HCT116 (cell line): ENCODE results near the gene IL1RAPL1. TPM values are rescaled to one million over a fixed set of nuclear protein-coding genes. Genes with fewer than 3 reads are reported as not detected.

ENCODE experiments used
- ATAC-seq: fragments of 200-7000 bp; cut with Tn5 transposase; 2 replicates; pipeline ENCODE4 v1.9.1; 2020; ENCODE audit warnings: mild to moderate bottlenecking, moderate library complexity
- BruUV-seq: library from RNA; stranded (reverse); fragments of 400-500 nt; replicated peaks from 2 replicates; lab custom pipeline; 2021; lab: Mats Ljungman, UMichigan
- CTCF ChIA-PET: fragments of 300-600 bp; sonication (Branson Sonifier 250); formaldehyde crosslinking; loops from one replicate; lab custom pipeline; 2021; ENCODE audit warnings: antibody characterized with exemption; lab: Charles Lee
- POLR2A ChIA-PET: fragments of 300-600, 350-600 bp; sonication (Branson Sonifier 250); formaldehyde crosslinking; loops from one replicate; lab custom pipeline; 2021; ENCODE audit warnings: antibody characterized with exemption; lab: Charles Lee
- RAD21 ChIA-PET, 2 experiments: fragments of 300-600 bp; sonication (Branson Sonifier 250); formaldehyde crosslinking; loops; one replicate each; lab custom pipeline; 2023; ENCODE audit warnings: low total read pairs in 2 of 2; ENCODE audit not compliant: uncharacterized antibody in 2 of 2, unreplicated experiment in 2 of 2, low non-redundant PET in 1 of 2; lab: Charles Lee
- DNase-seq: peaks from one replicate; pipeline ENCODE4 v3.0.0-alpha.2; 2010; ENCODE audit warnings: low read depth, low spot score
- H2AFZ ChIP-seq: fragments of 200-600 bp; shearing (Covaris generic), sonication (generic); 2 replicates; pipeline ENCODE4 v1.6.1; 2017; ENCODE audit warnings: low read depth, mixed run types, mixed read lengths, antibody characterized with exemption, low read length; ENCODE audit not compliant: poor library complexity, severe bottlenecking
- H3K27ac ChIP-seq: 2 replicates; pipeline ENCODE4 v1.5.1; 2012; ENCODE audit warnings: low read depth, low read length
- H3K27me3 ChIP-seq: fragments of 200-600 bp; sonication (generic); 2 replicates; pipeline ENCODE4 v1.6.1; 2016; ENCODE audit warnings: mixed run types, low read length, mixed read lengths; ENCODE audit not compliant: insufficient read depth
- H3K36me3 ChIP-seq, 2 experiments: fragments of 200-500 bp in 1 of 2; fragments of 200-600 bp in 1 of 2; sonication (Bioruptor generic) in 1 of 2; sonication (generic) in 1 of 2; 2 replicates each; pipeline versions ENCODE4 v1.5.1 to v1.6.1; 2014 to 2016; ENCODE audit warnings: low read length in 2 of 2, inconsistent platforms in 1 of 2, mixed read lengths in 1 of 2, mixed run types in 1 of 2; ENCODE audit not compliant: insufficient read depth in 2 of 2, control insufficient read depth in 1 of 2
- H3K4me1 ChIP-seq, 2 experiments: fragments of 200-600 bp in 1 of 2; sonication (generic) in 1 of 2; 2 replicates each; pipeline versions ENCODE4 v1.5.1 to v1.6.1; 2012 to 2017; ENCODE audit warnings: low read length in 2 of 2, inconsistent platforms in 1 of 2, mild to moderate bottlenecking in 1 of 2, mixed read lengths in 1 of 2, mixed run types in 1 of 2, moderate library complexity in 1 of 2; ENCODE audit not compliant: insufficient read depth in 2 of 2, control insufficient read depth in 1 of 2
- H3K4me2 ChIP-seq: fragments of 200-600 bp; sonication (generic); 2 replicates; pipeline ENCODE4 v1.6.1; 2017; ENCODE audit warnings: mixed run types, low read length, mixed read lengths
- H3K4me3 ChIP-seq, 2 experiments: fragments of 200-600 bp in 1 of 2; sonication (generic) in 1 of 2; replicated peaks in 1 of 2; 2 replicates each; pipeline ENCODE4 v1.5.1; 2011 to 2016; ENCODE audit warnings: low read length in 2 of 2, control low read depth in 1 of 2, low read depth in 1 of 2, mild to moderate bottlenecking in 1 of 2, mixed read lengths in 1 of 2, mixed run types in 1 of 2
- H3K79me2 ChIP-seq: fragments of 200-600 bp; sonication (generic); 2 replicates; pipeline ENCODE4 v1.6.1; 2017; ENCODE audit warnings: mild to moderate bottlenecking, mixed run types, low read length, moderate library complexity, mixed read lengths; ENCODE audit not compliant: insufficient read depth
- H3K9ac ChIP-seq: fragments of 200-600 bp; sonication (generic); 2 replicates; pipeline ENCODE4 v1.6.1; 2016; ENCODE audit warnings: low read length, mixed read lengths
- H3K9me2 ChIP-seq: fragments of 200-600 bp; sonication (generic), shearing (Covaris generic); 2 replicates; pipeline ENCODE4 v1.6.1; 2017; ENCODE audit warnings: mixed run types, mild to moderate bottlenecking, moderate library complexity; ENCODE audit not compliant: insufficient read depth
- H3K9me3 ChIP-seq, 2 experiments: fragments of 200-500 bp in 1 of 2; fragments of 200-600 bp in 1 of 2; sonication (Bioruptor generic) in 1 of 2; sonication (generic) in 1 of 2; 2 replicates each; pipeline ENCODE4 v1.6.1; 2014 to 2017; ENCODE audit warnings: low read length in 2 of 2, mixed read lengths in 2 of 2, inconsistent platforms in 1 of 2, low read depth in 1 of 2, mild to moderate bottlenecking in 1 of 2, mixed run types in 1 of 2, moderate library complexity in 1 of 2; ENCODE audit not compliant: control insufficient read depth in 1 of 2, insufficient read depth in 1 of 2
- H4K20me1 ChIP-seq: fragments of 200-600 bp; sonication (generic), shearing (Covaris generic); 2 replicates; pipeline ENCODE4 v1.6.1; 2017; ENCODE audit warnings: mixed run types, mild to moderate bottlenecking, moderate library complexity; ENCODE audit not compliant: insufficient read depth
- CBX3 ChIP-seq: IDR thresholded peaks from 2 replicates; pipeline ENCODE4 v1.6.1; 2012; ENCODE audit warnings: low read depth
- CEBPB ChIP-seq: IDR thresholded peaks from 2 replicates; pipeline ENCODE4 v1.6.1; 2012; ENCODE audit warnings: low read depth
- EGR1 ChIP-seq: IDR thresholded peaks from 2 replicates; pipeline ENCODE4 v1.6.1; 2012; ENCODE audit warnings: low read depth
- ELF1 ChIP-seq: IDR thresholded peaks from 2 replicates; pipeline ENCODE4 v1.6.1; 2012; ENCODE audit warnings: low read depth, borderline replicate concordance
- EZH2 ChIP-seq: fragments of 200-600 bp; sonication (generic); IDR thresholded peaks from 2 replicates; pipeline ENCODE4 v1.6.1; 2017; ENCODE audit warnings: antibody characterized with exemption, mixed run types
- EZH2phosphoT487 ChIP-seq: fragments of 200-600 bp; IDR thresholded peaks from 2 replicates; pipeline ENCODE4 v1.6.1; 2018; ENCODE audit warnings: antibody characterized with exemption, borderline replicate concordance
- JUND ChIP-seq: IDR thresholded peaks from 2 replicates; pipeline ENCODE4 v1.6.1; 2012
- POLR2A ChIP-seq: IDR thresholded peaks from 2 replicates; pipeline ENCODE4 v1.7.0; 2011; ENCODE audit warnings: borderline replicate concordance; ENCODE audit not compliant: insufficient read depth, insufficient read length; ENCODE audit errors: extremely low read depth
- POLR2AphosphoS5 ChIP-seq: IDR thresholded peaks from 2 replicates; pipeline ENCODE4 v1.6.1; 2011; ENCODE audit warnings: mild to moderate bottlenecking, low read depth, low read length, moderate library complexity
- RAD21 ChIP-seq: IDR thresholded peaks from 2 replicates; pipeline ENCODE4 v1.6.1; 2012; ENCODE audit warnings: low read depth, mild to moderate bottlenecking
- SIN3A ChIP-seq: IDR thresholded peaks from 2 replicates; pipeline ENCODE4 v1.6.1; 2012; ENCODE audit warnings: low read depth
- SP1 ChIP-seq: IDR thresholded peaks from 2 replicates; pipeline ENCODE4 v1.6.1; 2012; ENCODE audit warnings: low read depth
- SRF ChIP-seq: IDR thresholded peaks from 2 replicates; pipeline ENCODE4 v1.6.1; 2012; ENCODE audit warnings: low read depth
- YY1 ChIP-seq: IDR thresholded peaks from 2 replicates; pipeline ENCODE4 v1.6.1; 2011; ENCODE audit warnings: low read length, low read depth, moderate library complexity, mild to moderate bottlenecking; ENCODE audit not compliant: insufficient replicate concordance; ENCODE audit errors: extremely low read depth
- ZFX ChIP-seq: fragments of 450-650 bp; IDR thresholded peaks from 2 replicates; pipeline ENCODE4 v1.6.1; 2017
- ZNF274 ChIP-seq: fragments of 200-500 bp; sonication (Bioruptor generic); IDR thresholded peaks from 2 replicates; pipeline ENCODE4 v1.6.1; 2014; ENCODE audit warnings: mild to moderate bottlenecking, low read depth, low read length, inconsistent platforms
- intact Hi-C: fragments of 100-400 bp; cut with micrococcal nuclease; formaldehyde crosslinking; loops from 2 replicates; pipeline ENCODE4 v1.10.0; 2022
- total RNA-seq: library from RNA; stranded (reverse); gene quantifications from one replicate; pipeline ENCODE4 v1.2.1, GENCODE V29; 2021; ENCODE audit not compliant: unreplicated experiment
- TF ChIP-seq, protein P1 (sequence below): IDR thresholded peaks from 2 replicates; pipeline ENCODE4 v1.6.1; 2012
- TF ChIP-seq, protein P2 (sequence below), 3 experiments: fragments of 200-600 bp in 1 of 3; sonication (generic) in 1 of 3; IDR thresholded peaks in 2 of 3; conservative IDR thresholded peaks in 1 of 3; 2 replicates each; pipeline ENCODE4 v1.5.1; 2012 to 2017; ENCODE audit warnings: low read depth in 2 of 3, low read length in 2 of 3, antibody characterized with exemption in 1 of 3, borderline replicate concordance in 1 of 3, control low read depth in 1 of 3, mild to moderate bottlenecking in 1 of 3, mixed read lengths in 1 of 3, mixed run types in 1 of 3, moderate library complexity in 1 of 3; ENCODE audit not compliant: insufficient read depth in 1 of 3
- TF ChIP-seq, protein P3 (sequence below): IDR thresholded peaks from 2 replicates; pipeline ENCODE4 v1.6.1; 2012; ENCODE audit warnings: low read depth
- TF ChIP-seq, protein P4 (sequence below): IDR thresholded peaks from 2 replicates; pipeline ENCODE4 v1.6.1; 2012

The IL1RAPL1 gene
- total RNA-seq, 1 experiment from 2014 or later: 2.8 TPM

DNA sequence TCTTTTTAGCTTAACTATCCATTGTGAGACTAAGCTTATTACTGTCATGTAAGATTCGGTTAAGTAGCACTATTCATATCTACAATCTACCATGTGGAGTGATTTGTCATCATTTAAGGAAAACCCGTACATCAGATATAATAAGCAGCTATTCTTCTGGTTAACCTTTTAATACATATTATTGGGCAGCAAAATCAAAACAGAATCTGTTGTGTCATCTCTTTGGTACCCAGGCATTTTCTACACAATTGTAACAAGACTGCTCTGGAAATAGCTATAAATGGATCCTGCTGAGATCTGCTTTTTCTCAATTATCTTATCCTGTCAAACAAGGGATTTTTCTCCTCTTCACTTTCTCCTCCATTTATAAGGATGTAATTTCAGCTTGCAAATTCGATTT, 1106.7 kb downstream of the IL1RAPL1 start:
- Histone ChIP-seq H2AFZ (no peak overlapping the region), H3K4me1 (no peaks in the 10 kb centered on the region), H3K36me3 (no peaks in the 10 kb centered on the region), H3K4me3 (no peak overlapping the region), H3K9me3 (no peaks in the 10 kb centered on the region), H3K4me2 (no peak overlapping the region), H3K27ac (no peak overlapping the region), H3K27me3 (no peaks in the 10 kb centered on the region), H3K79me2 (no peaks in the 10 kb centered on the region), H3K9me2 (no peaks in the 10 kb centered on the region), H3K9ac (no peak overlapping the region), H4K20me1 (no peaks in the 10 kb centered on the region)
- CTCF ChIA-PET: no interaction called here
- ATAC-seq (no peak), DNase-seq (no peak)
- no TSS peak for BruUV-seq
- POLR2A ChIA-PET: no interaction called here
- TF ChIP-seq POLR2AphosphoS5: no peak
- no peak for TF ChIP-seq POLR2A
- no peak for TF ChIP-seq ZFX
- TF ChIP-seq SRF: no peak
- TF ChIP-seq JUND: no peak
- no peak for TF ChIP-seq YY1
- TF ChIP-seq SP1: no peak
- TF ChIP-seq, protein P1, sequence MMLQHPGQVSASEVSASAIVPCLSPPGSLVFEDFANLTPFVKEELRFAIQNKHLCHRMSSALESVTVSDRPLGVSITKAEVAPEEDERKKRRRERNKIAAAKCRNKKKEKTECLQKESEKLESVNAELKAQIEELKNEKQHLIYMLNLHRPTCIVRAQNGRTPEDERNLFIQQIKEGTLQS: no peak
- no peak for TF ChIP-seq CBX3
- no peak for TF ChIP-seq EGR1
- no peak for TF ChIP-seq EZH2phosphoT487
- TF ChIP-seq RAD21: no peak
- TF ChIP-seq EZH2: no peak
- no peak for TF ChIP-seq ELF1
- TF ChIP-seq, protein P2, sequence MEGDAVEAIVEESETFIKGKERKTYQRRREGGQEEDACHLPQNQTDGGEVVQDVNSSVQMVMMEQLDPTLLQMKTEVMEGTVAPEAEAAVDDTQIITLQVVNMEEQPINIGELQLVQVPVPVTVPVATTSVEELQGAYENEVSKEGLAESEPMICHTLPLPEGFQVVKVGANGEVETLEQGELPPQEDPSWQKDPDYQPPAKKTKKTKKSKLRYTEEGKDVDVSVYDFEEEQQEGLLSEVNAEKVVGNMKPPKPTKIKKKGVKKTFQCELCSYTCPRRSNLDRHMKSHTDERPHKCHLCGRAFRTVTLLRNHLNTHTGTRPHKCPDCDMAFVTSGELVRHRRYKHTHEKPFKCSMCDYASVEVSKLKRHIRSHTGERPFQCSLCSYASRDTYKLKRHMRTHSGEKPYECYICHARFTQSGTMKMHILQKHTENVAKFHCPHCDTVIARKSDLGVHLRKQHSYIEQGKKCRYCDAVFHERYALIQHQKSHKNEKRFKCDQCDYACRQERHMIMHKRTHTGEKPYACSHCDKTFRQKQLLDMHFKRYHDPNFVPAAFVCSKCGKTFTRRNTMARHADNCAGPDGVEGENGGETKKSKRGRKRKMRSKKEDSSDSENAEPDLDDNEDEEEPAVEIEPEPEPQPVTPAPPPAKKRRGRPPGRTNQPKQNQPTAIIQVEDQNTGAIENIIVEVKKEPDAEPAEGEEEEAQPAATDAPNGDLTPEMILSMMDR (IDR thresholded peaks at IDR 0.05 in 2 of 3, conservative IDR thresholded peaks at IDR 0.05 in 1 of 3; ENCODE audit: borderline replicate concordance in 1 of 3, insufficient read depth in 1 of 3, low read depth in 2 of 3, low read length in 2 of 3): no peak
- no peak for TF ChIP-seq CEBPB
- no peak for TF ChIP-seq ZNF274
- TF ChIP-seq, protein P3, sequence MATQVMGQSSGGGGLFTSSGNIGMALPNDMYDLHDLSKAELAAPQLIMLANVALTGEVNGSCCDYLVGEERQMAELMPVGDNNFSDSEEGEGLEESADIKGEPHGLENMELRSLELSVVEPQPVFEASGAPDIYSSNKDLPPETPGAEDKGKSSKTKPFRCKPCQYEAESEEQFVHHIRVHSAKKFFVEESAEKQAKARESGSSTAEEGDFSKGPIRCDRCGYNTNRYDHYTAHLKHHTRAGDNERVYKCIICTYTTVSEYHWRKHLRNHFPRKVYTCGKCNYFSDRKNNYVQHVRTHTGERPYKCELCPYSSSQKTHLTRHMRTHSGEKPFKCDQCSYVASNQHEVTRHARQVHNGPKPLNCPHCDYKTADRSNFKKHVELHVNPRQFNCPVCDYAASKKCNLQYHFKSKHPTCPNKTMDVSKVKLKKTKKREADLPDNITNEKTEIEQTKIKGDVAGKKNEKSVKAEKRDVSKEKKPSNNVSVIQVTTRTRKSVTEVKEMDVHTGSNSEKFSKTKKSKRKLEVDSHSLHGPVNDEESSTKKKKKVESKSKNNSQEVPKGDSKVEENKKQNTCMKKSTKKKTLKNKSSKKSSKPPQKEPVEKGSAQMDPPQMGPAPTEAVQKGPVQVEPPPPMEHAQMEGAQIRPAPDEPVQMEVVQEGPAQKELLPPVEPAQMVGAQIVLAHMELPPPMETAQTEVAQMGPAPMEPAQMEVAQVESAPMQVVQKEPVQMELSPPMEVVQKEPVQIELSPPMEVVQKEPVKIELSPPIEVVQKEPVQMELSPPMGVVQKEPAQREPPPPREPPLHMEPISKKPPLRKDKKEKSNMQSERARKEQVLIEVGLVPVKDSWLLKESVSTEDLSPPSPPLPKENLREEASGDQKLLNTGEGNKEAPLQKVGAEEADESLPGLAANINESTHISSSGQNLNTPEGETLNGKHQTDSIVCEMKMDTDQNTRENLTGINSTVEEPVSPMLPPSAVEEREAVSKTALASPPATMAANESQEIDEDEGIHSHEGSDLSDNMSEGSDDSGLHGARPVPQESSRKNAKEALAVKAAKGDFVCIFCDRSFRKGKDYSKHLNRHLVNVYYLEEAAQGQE: no peak
- TF ChIP-seq, protein P4, sequence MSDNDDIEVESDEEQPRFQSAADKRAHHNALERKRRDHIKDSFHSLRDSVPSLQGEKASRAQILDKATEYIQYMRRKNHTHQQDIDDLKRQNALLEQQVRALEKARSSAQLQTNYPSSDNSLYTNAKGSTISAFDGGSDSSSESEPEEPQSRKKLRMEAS: no peak
- no peak for TF ChIP-seq SIN3A
- RAD21 ChIA-PET: no interaction called here
- intact Hi-C loops: no loop called here
